ENCODE data around the gene GNB1L.
"Not testable (repeated sequence)": the region's sequence is repeated elsewhere in the genome, so short reads cannot be mapped to it uniquely, and the experiment has no call there.

DNA sequence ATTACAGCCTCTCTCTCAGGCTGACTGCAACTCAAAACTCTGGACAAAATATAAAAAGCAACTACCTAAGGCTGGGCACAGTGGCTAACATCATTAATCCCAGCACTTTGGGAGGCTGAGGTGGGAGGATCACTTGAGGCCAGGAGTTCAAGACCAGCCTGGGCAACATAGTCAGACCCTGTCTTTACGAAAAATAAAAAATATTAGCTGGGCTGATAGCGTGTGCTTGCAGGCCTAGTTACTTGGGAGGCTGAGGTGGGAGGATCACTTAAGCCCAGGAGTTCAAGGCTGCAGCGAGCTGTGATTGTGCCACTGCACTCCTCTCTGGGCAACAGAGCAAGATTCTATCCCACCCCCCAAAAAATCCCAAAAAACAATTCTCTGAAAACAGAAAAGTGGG, 22.7 kb downstream of the GNB1L start:
- TF ChIP-seq CTCF (IDR thresholded peaks at IDR 0.05); SIN3A (IDR thresholded peaks at IDR 0.05; ENCODE audit: borderline replicate concordance, insufficient read depth, low read depth, low read length); POLR2AphosphoS5 (IDR thresholded peaks at IDR 0.05; ENCODE audit: low read depth, low read length); REST (IDR thresholded peaks at IDR 0.05; ENCODE audit: insufficient read depth in 1 of 2, low read depth in 2 of 2, low read length in 1 of 2); TCF7L2 (IDR thresholded peaks at IDR 0.05; ENCODE audit: low read depth, low read length): not testable (repeated sequence)

Data from Panc1 (cell line).